Lower leg skin (tissue), 3 donors: ENCODE data around the gene HS3ST4.

Experiments used
- CTCF ChIP-seq, 3 donors: fragments of 450-650 bp; IDR thresholded peaks; one replicate each; pipeline ENCODE4 v1.5.1; 2016; ENCODE audit warnings: antibody characterized with exemption in 3 of 3, mild to moderate bottlenecking in 3 of 3, moderate library complexity in 2 of 3
- POLR2A ChIP-seq, 2 donors: fragments of 450-650 bp; IDR thresholded peaks; one replicate each; pipeline ENCODE4 v1.6.1; 2016 to 2017; ENCODE audit warnings: antibody characterized with exemption in 2 of 2, mild to moderate bottlenecking in 1 of 2, moderate library complexity in 1 of 2

- TF ChIP-seq CTCF (IDR thresholded peaks at IDR 0.05) (no peak), POLR2A (IDR thresholded peaks at IDR 0.05) (no peak)
These were observed 185.3 kb downstream of the HS3ST4 start for GRCh38 chr16:25877103-25877502.
